Hematopoietic multipotent progenitor cell treated with erythropoietin and hydrocortisone succinate and interleukin-3 and kit ligand, for 8 days (in vitro differentiated cells): Measurements from ENCODE around the gene RAB17.
"Not testable (repeated sequence)": the region's sequence is repeated elsewhere in the genome, so short reads cannot be mapped to it uniquely, and the experiment has no call there.

Source experiments
- DNase-seq: peaks from one replicate; pipeline ENCODE4 v3.0.0-alpha.2; 2015

Gene RAB17

DNA sequence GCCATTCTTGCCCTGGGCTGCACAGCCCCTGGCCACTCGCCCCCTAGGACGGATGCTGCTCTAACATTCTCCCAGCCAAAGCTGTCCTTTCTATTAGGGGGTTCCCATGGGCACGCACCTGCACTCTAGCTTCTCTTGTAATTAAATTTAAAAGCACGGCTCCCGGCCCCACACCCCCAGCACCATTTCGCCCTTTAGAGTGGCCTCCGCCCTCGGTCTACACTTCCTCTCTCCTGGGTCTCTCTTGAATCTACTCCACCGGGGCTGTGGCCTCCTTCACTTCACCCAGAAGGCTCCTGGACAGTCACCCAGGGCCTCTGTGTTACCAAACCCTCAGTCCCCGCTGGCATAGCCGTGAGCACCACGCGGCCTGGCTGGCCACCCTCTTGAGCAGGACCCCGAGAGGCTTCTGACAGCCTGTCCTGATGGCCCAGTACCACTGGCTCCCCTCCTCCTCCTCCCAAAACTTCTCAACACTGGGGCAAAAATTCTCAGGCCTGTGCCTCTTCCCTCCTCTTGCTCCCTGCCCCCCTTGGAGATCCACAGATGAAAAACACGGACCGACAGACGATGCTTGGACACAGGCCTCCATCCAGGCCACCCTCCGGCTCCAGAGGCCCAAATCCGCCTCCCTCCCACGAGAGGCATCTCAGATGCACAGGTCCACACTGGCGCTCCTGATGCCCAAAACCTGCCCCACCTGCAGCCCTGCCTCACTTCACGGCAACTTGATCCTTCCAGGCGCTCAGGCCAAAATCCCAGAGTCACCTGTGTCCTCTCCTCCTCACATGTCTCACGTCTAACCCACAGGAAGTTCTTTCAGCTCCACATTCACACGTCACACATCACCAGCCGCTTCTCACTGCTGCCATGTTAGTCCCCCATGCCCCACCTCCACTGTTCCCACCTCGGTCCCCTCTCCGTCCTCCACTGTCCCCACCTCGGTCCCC lies 6.9 kb upstream of the RAB17 start:
- DNase-seq, result no peak

DNA sequence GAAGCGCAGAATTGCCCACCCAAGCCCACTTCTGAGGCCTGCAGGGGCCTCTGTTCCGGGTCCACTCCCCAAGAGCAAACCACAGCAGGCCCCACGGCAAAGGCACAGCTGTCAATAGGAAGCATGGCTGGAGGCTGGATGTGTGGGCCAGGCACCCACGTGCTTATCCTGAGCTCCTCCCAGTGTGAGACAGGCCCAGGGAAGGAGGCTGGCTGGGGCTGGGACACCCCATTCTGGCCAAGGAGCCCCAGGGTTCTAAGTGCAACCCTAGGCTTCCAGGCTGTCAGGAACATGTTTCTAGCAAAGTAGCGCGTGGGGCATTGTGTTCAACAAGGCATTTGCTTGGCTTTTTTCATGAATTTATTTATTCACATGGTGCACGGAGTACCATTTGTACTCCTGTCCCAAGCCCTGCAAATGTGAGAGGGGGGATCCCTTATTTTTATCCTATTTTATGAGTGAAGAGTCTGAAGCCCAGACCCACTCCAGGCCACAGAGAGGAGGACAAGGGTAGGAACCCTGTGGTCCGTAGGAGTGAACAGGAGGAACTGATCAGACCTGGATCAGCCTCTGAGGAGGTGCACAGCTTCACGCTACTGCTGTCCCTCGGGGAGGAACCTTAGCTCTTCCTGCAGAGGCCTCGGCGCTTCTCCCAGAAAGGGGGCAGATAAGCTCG lies 6.1 kb upstream of the RAB17 start:
- DNase-seq, result no peak

DNA sequence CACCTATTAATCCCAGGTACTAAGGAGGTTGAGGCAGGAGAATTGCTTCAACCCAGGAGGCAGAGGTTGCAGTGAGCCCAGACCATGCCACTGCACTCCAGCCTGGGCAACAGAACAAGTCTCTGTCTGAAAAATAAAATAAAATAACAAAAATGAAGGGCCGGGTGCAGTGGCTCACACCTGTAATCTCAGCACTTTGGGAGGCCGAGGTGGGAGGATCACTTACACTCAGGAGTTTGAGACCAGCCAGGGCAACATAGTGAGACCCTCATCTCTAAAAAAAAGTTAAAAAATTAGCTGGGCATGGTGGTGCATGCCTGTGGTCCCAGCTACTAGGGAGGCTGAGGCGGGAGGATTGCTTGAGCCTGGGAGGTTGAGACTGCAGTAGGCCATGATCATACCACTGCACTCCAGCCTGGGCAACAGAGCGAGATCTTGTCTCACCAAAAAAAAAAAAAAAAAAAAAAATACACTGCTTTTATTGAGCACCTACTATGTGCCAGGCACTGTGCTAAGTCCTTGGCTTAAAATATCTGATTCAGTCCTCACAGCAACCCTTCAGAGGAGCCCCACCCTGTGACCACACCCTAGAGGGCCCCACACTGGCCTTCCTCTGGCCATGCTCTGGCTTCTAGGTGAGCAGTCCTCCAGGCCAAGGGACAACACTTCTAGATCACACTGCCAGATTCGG lies 5.4 kb upstream of the RAB17 start:
- not testable (repeated sequence) for DNase-seq

DNA sequence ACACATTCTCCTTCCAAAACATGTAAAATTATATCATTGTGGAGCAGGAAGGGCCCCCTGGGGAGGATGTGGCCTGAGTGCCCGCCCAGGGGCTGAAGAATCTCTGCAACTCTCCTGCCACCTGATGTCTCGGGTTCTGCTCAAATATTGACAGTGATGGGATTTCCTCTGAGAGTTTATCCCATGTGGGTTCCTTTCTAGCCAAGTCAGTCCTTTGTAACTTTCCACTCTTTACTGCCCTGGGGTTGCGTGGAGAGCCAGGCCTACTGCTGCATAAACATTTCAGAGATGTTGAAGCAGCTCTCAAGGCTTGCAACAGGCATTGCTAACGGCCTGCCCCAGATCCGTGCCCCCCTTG lies 4.0 kb upstream of the RAB17 start:
- no peak for DNase-seq

DNA sequence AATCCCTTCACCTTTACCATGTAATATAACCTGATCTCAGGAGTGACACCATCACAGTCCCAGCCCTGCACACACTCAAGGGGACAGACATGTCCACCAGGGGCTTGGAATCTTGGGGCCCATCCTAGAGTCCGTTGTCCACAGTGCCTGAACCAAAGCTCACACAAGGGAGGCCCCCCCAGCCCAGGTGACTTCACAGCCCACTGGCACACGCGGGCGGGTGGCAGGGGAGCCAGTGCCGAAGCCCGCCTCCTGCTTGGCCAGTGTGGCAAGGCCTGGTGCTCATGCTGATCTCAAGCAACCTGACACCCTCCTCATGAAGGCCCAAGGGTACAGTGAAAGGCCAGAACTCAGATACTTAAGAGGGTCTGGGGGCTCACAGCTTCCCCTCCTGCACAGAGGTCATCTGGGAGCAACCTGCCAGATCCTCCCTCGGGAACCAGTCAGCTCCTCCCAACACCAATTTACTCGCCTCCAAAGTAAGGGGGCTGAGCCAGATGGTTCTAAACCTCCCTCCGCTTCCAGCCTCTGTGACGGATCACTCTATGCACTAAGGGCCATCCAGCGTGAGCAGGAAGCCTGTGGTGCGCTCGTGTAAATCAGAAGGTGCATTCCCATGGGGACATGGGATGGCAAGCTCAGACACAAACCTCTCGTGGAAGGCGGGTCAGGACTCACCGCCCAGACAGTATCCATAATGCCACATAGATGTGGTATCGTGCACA lies 3.2 kb upstream of the RAB17 start:
- no peak for DNase-seq

DNA sequence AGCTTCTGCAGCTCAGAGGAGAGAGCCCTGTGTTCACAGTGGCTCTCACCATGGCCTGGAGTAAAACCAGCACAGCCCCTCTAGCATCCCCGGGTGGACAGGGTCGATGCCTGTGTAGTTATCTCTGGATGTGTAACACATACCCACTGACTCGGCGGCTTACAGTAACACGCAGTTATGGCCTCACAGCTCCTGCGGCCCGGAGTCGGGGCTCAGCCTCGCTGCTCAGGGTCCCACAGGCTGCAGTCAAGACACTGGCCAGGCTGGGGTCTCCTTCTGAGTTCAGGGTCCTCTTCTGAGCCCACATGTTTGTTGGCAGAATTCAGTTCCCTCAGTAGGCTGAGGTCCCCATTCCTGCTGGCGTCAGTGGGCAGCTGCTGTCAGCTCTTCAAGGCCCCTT lies 2.5 kb upstream of the RAB17 start:
- no peak for DNase-seq

DNA sequence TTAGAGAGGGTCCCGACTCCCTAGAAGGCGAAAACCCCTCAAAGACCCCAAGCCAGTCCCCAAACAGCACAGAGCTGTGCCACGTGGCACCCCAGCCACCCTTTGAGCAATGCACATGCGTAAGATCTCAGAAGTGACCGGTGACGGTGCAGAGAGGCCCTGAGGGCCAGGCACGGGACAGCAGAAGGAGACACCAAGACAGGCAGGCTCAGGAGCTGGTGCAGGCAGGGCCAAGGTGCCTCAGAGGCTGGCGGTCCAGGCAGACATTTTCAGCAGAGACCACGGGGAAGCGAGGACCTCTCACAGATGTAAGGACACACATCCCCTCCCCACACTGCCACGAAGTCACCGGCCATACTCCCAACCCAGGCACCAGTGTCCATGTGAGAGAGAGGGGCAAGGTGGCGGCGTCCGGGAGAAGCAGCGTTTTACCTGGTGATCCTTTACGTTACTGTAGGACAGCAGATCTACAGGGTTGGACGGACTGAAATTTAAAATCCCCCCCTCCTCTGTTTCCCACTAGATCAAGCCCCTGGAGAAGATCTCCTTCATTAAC lies 2.0 kb upstream of the RAB17 start:
- DNase-seq, result no peak

DNA sequence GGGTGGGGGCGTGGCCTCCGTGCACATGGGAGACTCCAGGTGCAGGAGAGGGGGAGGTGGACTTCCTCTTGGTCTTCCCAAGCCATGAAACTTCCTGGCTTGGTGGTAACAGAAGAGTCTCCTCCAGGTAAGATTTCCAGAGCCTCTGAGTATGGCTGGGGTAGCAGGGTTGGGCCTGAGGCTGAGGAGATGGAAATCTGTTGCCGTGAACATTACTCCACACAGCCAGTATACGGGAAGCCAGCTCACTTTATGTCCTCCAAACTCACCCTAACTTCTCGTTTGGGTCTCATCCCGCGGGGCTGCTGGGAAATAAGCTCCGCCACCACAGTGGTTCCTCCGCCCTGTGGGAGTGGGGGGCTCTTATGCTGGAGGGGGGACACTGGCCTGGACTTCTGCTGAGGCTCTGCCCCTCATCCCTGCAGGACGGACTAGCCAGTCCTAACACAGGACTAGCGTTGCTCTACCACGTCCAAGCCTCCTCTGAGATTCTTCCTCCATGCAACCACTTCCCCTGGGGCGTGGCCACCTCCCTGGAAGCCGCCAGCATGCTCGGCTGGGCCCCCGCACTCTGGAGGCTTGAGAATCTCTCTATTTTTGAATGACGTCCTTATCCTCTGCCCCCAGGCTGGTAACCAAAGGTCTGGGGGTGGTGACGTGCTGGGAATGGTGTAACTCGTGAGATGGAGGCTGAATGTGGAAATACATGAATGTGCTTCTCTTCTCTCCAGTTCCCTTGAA lies 777 bp upstream of the RAB17 start:
- no peak for DNase-seq

DNA sequence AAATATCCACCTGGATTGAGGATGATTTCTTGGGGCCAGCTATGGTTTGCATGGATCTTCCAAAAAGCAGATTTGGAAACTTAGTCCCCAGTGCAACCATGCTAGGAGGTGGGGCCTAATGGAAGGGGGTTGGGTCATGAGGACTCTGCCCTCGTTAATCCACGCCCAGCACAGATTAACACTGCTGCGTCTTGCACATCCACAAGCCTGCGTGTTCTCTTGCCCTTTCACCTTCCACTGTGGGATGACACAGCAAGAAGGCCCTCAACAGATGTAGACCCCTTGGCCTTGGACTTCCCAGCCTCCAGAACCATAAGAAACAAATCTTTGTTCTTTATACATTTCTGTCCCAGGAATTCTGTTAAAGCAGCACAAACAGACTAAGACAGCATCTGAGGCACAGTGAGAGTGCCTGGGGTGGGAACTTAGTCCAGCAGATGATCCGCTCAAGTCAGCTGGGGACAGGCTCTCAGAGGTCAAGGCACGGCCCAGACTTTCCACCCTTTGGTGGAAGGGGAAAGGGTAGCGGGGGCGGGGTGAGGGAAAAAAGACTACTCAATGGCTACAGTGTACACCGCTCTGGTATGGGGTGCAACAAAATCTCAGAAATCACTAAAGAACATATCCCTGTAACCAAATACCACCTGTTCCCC lies 2.4 kb downstream of the RAB17 start:
- DNase-seq, result no peak

DNA sequence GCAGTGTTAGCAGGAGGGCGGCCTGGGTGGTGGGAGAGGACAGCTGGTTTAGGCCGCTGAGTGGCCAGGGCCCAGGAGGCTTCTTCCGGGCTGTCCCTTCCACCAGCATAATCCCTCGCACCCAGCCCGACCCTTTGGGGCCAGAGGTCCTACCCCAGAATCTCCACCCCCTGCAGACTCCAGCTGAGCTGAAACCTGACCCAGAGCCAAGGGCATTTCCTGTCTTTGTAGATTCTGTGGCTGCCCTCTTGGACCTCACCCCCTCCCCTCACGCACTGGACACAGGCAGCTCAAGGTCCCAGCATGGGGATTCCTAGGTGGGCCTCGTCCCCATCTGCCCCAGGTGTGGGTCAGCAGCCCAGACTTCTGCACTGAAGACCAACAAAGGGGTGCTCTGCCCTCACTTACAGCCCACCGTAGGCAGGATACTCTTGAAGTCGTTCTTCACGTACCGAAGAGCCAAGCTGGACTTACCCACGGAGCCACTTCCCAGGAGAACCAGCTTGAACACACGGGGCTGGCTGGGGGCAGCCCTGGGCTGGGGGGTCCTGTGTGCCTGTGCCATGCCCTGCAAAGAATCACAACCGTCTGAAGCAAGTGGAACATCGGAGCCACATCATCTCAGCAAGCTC lies 4.8 kb downstream of the RAB17 start:
- DNase-seq, result no peak

DNA sequence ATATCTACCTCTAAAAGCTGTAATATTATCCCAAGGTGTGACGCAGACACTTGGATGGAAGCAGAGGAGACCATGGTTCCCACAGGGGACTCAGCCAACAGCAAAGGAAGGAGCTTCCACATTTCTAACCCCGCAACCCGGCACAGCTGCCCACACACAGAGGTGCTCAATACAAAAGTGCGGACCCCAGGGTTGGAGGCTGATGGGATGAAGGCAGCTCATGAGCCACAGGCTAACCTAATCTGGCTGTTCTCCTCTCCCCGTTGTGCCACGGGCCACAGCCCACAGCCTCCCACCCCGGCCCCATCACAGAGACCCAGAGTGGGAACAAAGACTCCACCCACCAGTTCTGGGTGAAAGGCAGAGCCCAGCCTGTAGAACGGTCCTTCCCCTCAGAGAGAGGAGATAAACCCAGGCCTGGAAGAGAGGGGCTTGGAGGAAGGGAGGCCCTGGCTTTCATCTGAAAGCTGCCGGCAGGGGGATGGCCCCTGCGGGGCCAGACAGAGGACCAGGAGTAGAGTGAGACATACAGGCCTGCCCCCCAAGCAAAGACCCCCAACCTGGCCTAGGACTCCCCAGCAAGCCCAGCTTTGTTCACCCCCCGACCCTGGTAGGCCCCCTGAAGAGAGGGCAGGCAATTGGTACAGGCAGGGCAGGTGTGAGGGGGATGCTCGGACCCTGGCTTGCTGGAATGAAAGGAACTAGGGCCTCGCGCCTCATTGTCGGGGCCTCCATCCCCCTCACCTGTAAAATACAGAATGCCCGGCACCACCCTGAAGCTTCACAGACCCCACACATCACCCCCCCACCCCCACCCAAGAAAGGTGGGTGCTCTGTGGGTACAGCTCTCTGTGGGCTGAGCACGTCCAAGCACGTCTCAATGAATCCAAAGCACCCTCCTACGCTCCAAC lies 6.9 kb downstream of the RAB17 start:
- no peak for DNase-seq

DNA sequence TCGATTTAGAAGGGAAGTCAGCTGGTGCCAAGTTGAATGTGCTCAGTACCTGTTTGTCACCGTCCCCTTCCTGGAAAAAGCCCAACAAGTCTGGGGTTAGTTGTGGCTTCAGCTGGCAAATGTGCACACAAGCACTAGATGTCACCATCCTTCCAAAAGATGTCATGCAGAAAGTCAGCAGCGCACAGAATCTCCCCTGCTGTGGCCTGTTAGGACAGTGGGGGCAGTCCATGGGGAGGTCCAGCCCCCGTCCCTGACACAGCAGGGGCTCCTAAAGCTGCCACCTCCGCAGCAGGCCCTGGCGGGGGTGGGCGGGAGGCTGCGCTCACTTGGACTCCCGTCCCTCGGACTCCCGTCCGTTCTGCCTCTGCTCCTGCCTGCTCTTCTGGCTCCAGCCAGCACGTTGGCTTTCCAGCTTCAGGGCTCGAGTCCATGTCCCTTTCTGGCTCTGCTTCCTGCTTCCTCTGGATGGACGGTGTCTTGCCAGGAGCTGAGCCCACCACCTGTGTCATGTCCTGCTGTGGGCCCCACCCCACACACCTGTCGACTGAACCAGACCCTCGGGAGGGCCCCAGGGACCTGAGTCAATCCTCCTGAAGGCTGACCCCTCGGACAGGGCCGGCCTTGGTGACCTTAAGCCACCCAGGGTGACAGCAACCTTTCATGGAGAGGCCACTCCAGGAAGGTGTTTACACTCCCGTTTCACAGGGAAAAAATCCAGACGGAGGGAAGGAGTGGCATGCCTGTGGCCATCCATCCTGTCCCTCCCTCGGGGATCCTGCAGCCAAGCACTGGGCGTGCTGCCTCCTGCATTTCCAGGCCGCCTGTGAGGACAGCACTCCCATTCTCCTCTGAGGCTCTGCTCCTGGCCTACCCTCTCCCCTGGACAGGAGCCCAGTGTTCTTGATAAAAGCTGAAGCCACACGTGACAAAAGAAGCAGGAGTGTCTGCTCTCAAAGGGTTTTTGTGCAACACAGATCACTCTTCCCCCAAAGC lies 8.5 kb downstream of the RAB17 start:
- DNase-seq, result peak; percentile 11

DNA sequence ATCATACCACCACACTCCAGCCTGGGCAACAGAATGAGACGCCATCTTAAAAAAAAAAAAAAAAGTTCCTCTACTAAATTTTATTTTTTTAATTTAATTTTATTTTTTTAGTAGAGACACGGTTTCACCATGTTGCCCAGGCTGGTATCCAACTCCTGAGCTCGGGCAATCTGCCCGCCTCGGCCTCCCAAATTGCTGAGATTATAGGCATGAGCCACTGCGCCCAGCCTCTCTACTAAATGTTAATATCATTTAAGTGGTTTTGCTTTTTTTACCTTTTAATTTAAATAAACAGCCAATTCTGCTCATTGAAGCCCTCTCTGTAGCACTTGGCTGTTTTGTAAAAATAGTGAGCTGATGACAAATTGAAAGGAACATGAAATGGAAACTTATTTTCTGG lies 9.2 kb downstream of the RAB17 start:
- no peak for DNase-seq

DNA sequence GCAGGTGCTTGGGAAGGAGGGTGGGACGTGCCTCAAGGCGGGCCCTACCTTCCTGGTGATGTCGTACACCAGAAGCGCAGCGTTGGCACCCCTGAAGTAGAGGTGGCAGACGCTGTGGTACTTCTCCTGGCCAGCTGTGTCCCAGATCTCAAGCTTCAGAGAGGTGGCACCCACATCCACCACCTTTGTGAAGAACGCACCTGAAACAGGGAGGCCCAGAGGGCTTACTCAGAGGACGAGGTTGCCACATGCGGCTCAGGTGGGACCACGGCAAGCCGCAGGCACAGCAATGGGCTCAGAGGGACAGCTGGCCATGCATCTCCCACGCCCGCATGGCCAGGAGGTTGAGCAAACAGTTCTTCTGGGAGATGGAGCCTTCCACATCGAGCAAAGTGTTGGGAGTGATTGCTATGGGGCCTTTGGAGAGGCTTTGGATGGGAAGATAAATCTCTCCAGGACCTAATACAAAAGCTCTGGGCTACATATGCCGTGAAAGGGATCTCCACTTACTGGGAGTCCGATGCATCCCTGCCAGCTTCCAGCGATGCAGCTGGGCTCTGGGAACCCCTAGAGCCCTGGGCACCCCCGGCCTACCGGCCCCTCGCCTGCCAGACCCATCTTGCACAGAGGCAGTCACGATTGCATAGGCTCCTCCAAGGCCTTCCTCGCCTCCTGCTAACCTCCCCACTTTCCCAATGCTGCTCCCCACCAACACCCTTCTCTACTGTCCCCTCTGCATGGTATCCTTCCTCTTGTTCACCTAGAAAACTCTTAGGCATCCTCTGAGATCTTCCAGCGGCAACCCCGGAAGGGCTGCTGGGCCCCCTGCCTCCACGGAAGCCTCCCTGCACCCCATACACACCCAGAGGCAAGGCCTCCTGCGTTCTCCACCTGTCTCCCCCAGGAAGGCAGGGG lies 12.3 kb downstream of the RAB17 start:
- DNase-seq, result no peak

DNA sequence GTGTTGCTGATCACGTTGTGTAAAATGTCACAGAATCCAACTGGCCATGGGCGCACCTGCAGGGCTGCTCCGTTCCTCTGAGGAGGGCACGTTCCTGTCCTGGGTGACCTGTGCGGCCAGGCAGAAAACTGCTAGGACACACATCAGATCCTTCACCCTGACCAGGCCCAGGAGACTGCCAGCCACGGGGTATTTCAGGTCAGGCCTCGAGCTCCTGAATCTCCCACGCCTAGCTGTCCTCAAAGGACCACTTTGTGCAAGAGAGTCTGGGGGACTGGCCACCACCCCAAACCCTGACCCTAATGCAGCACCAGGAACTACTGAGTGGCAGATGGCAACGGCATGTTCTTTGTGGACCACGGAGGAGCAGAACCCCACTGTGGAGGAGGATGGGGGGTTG lies 13.1 kb downstream of the RAB17 start:
- DNase-seq, result no peak

DNA sequence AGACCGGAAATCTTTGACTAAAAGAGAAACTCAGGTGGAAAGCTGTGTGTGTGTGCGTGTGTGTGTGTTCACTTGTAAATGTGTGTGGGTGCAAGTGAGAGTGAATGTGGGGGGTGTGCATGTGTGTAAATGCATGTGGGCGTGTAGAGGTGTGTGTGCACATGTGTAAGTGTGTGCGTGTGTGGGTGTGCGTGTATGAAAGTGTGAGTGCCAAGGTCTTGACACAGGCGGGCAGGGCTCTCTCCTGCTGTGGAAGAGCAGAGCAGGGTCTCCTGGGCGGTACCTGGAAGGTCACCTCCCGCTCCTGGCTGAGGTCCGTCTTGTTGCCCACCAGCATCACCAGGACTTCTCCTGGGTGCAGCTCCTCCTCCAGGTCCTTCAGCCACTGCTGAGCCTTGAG lies 13.6 kb downstream of the RAB17 start:
- DNase-seq, result no peak
